Hematopoietic multipotent progenitor cell (in vitro differentiated cells): ENCODE results near the gene FETUB. TPM values are rescaled to one million over a fixed set of nuclear protein-coding genes. Genes with fewer than 3 reads are reported as not detected.

Source experiments
- small RNA-seq: library from RNA; depleted of rRNA; stranded (forward); fragments of <200 nt; gene quantifications from one replicate; pipeline ENCODE3, GENCODE V24; 2012
- total RNA-seq: library from RNA; depleted of rRNA; stranded (reverse); fragments of >200 nt; gene quantifications from one replicate; pipeline ENCODE4 v1.2.3, GENCODE V29; 2012

FETUB gene
- total RNA-seq, 1 donor = not detected

Small RNA genes within 50 kb of the gene (small RNA-seq; reads per million reads assigned to genes)
- not detected for gene RF00017

Other genes starting within 250 kb of the FETUB start
- 0.81 TPM for gene CRYGS, start 96.0 kb upstream of the FETUB start, total RNA-seq
- gene TBCCD1, start 73.1 kb upstream of the FETUB start, total RNA-seq = 19.7 TPM
- 23.4 TPM for gene DNAJB11, start 69.7 kb upstream of the FETUB start, total RNA-seq
- not detected for gene AHSG, start 27.3 kb upstream of the FETUB start, total RNA-seq
- gene HRG, start 25.6 kb downstream of the FETUB start, total RNA-seq = not detected
- not detected for gene KNG1, start 77.0 kb downstream of the FETUB start, total RNA-seq
- 299 TPM for gene EIF4A2, start 143.2 kb downstream of the FETUB start, total RNA-seq
- 10.0 TPM for gene RFC4, start 166.1 kb downstream of the FETUB start, total RNA-seq
- under 0.01 TPM for gene ADIPOQ, start 202.3 kb downstream of the FETUB start, total RNA-seq